ENCODE data around the gene TMEM201.

- TF ChIP-seq EZH2 (IDR thresholded peaks at IDR 0.05) = no peak
- no peak for TF ChIP-seq POLR2AphosphoS5 (IDR thresholded peaks at IDR 0.05; ENCODE audit: borderline replicate concordance, low read depth, low read length)
These were observed 17.3 kb downstream of the TMEM201 start for GRCh38 chr1:9605946-9606455.

Measured in SK-N-MC (cell line).